ENCODE results near the gene ANKS6.
A peak's percentile ranks its signal among the peaks of the same experiment; 100 is the strongest.

The ANKS6 gene

DNA sequence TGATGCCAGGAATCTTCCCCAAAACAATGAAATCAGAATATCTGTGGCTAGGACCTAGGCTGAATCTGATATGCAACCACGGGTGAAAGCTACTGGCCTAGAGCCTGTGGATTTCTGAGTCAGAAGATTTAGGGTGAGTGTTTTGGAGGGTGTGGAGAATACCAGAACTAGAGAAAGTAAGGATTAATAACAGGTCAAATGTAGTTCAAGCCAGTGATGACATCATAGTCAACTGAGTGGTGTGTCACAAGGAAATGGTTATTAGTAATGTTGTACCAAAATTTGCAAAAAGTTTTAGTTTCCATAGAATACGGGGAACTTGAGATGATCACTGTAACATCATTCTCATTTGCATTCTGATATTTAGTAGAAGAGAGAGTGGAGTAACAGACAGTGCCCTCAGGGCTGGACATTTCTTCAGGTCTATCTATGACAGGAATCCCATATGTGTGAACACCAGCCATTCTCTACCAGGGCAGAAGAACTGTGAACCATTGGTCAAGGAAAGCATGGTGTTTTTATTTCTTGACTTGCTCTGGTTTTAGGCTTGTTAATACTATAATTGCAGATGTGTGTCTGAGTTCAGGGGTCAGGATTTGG, 14.8 kb upstream of the ANKS6 start:
- peak; percentile 85 for DNase-seq (ENCODE audit: low spot score)

DNA sequence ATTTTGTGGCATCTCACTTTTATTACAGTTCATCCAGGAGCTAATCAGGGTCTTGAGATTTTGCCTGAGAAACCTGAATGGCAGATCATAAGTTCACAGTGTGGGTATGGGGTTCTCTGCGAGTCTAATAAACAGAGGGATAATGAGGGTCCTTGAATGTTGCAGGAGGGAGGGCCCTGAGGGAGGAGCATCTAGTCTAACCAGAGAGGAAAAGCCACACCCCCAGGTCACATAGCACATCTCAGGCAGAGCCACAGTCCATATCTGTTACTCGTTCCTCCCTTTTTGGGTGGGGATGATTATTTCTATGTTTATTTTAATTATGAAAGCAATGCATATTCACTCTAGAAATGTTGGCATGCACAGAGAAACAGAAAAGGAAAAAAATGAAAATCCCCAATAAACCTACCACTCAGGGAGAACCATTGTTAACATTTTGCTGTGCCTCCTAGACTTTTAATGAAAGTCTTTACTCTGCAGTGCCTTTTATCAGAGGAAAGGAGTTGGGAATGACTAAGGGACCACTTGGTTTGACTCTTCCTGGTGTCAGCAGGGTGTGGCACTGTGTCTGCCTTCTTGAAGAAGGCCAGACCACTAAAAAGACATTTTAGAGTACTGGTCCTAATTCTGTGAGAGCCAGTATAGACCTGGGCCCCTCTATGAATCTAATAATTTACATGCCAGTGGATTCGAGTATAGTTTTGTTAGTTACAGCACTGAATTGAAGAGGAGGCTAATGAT, 13.9 kb upstream of the ANKS6 start:
- no peak for DNase-seq (ENCODE audit: low spot score)

DNA sequence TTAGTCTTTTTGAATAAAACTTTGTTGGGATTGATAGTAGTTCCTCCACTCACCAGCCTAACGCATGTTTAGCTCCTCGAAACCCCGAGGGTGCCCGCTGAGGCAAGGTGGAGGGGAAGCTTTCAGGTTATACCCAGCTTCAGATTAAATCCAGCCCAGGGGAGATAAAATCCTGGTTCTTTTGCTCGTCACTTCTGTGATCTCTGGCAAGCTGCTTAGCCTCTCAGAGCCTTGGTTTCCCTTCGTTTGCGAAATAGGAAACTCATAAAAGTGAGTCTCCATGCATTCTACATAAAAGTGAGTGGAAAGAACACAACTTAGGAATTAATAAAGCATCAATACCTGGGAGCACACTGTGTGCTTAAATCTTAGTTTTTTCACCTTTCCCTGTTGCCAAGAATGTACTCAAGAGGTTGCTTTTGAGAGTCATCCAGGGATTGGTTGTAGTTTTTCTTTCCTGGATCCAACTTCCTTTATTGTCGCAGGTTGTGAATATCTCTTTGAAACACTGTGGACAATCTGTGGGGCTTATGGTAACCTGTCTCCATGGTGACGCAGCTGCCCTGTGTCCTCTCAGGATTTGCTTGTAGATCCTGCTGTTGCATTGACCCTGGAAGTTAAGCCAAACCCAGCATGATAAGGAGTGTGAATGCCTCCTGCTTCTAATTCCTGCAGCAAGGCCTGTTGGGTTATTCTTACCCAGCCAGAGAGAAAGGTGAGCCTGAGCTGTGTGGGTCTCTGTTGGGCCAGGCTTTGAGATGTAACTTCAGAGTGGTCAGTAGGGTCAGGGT, 13.2 kb upstream of the ANKS6 start:
- no peak for DNase-seq (ENCODE audit: low spot score)

DNA sequence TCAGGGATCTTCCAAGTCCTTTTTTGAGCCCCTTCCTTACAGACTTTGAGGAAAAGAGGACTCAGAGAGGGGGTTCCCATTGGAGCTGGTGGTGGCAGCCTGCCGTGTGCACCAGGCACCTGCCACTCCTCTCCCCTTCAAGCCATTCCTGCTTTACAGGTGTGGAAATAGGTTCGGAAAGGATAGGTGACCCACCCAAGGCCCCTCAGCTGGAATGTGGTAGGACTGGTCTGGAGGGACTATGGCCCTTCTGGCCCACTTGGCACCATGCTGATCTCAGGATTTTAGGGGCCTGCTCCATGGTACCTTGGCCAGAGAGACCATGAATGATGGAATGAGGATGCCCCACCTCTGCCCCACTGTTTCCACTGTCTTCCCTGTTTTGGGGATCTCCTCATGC, 12.5 kb upstream of the ANKS6 start:
- DNase-seq (ENCODE audit: low spot score): no peak

DNA sequence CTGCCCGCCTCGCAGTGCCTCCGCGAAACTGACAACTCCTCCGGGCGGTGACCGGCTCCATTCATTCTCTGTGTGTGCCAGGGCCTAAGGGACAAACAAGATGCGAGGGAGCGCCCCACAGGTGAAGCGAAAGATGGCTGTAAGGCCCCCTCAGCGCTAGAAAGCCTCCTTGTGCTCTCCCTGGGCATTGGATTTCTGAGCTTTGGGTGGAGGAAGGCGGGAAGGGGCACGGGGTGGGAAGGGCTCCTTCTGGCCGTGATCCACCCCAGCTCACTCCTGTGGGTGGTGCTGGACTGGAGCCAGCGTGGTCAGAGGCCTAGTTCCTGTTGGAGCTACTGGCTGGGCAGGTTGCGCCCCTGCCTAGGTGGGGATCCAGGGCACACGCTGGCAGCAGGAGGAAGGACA, 12.1 kb upstream of the ANKS6 start:
- no peak for DNase-seq (ENCODE audit: low spot score)

DNA sequence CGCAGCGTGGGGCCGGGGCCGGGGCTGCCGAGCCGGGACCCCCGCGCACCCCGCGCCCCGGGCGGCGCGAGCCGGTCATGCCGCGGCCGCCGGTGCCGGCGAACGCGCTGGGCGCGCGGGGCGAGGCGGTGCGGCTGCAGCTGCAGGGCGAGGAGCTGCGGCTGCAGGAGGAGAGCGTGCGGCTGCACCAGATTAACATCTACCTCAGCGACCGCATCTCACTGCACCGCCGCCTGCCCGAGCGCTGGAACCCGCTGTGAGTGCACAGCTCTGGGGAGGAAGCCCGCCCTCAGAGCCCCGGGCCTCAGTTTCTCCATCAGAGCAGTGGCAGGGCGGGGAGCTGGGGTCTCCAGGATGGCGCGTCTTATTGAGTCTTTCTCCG, 11.4 kb upstream of the ANKS6 start:
- DNase-seq (ENCODE audit: low spot score): peak; percentile 47

DNA sequence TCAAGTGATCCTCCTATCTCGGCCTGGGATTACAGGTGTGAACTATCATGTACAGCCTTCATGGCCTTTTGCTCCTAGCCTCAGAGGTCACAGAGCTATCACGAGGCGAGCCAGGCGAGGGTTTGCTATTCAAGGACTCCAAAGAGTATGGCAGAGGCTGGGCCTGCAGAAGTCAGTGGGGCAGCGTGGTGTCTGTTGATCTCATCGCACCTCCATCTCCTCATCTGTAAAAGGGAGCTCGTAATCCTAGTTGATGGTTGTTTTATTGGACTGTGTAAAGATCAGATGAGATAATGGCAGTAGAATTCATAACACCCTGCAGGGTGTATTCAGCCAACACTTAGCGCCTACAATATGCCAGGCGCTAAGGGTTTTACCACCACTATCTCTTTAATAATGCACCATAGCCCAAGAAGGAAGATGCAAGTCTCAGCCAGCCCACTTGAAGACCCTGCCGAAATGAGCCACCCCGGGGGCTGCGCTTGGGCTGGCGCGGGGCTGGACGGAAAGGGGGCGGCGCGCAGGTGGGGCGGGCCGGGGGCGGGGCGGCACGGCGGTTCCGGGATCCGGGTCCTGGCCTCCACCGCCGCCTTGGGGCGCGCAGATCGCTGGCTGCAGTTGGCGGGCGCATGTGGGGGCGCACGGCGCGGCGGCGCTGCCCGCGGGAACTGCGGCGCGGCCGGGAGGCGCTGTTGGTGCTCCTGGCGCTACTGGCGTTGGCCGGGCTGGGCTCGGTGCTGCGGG, 10.9 kb upstream of the ANKS6 start, which contains the start of gene GALNT12:
TSS of gene GALNT12 (plus strand) at position 601 of the 744 bp plus-strand sequence. CDS start at position 630, 29 bp downstream.
- peak; percentile 57 for DNase-seq (ENCODE audit: low spot score)

DNA sequence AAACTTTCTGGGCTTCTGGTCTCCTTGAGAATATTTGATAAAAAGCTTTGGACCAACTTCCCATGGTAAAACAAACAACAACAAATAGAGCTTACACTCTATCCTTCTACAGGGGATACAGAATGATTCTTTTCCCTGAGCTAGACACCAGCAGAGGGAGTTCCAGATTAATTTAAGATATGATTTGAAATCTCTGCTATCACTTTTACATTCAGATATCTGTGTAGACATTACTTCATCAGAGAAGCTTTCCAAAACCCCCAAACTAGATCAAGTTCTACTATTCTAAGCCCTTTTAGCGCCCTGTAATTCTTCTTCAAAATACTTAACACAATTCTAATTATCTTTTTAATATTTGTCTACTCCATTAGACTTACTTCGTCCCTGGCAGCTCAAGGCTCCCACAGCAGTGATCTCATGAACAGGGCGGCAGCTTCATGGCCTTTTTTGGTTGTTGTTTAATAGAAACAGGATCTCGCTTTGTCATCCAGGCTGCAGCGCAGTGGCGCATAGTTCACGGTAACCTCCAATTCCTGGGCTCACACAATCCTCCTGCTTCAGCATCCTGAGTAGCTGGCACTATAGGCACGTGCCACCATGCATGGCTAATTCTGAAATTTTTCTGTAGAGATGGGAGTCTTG, 10.2 kb upstream of the ANKS6 start:
- DNase-seq (ENCODE audit: low spot score): no peak

DNA sequence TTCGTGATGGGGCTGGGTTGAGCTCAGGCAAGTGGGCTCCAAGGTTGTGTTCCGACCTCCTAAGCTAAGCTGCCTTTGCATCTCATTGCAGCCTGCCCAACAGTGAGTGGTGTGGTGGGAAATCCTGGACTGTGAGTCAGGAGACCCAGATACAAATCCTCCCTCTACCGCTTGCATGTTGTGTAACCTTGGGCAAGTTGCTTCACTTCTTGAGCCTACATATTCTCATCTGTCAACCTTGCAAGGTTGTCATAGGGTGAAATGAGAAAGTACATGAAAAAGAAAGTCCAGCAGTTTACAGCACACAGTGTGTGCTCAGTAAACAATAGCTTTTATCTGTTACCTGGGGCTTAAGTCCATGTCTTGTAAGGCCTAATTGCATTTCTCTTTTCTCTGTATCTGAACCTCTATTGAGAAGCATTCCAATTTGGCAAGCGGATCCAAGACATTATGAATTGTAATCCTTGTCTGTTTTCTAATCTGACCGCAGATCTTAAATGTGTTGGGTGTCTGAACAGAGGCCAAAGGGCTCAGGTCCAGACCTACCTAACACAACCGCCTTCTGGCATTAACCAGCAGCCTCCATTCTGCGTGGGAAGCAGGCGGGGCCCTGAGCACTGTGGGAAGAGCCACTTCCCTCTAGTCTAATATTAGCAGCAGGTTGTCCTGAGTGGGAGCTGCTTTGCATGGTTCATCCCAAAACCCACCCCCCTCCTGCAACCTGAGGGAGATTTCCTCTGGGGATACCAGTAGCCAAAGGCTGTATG, 9.3 kb upstream of the ANKS6 start:
- no peak for DNase-seq (ENCODE audit: low spot score)

DNA sequence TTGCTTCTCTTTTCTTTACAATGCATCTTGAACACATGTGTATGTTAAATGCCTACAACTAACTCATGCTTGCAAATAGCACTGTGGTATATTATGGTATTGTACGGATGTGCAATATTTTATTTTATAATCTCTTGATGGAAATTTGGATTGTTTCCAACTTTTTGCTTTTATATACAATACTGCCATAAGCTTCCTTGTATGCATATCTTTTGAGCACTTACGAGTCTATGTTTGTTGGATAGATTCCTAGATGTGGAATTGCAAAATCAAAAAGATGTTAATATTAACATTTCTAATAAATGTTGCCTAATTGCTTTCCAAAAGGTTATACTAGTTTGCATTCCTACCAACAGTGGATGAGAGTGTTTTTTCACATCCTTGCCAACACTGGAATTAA, 7.7 kb upstream of the ANKS6 start:
- no peak for DNase-seq (ENCODE audit: low spot score)

DNA sequence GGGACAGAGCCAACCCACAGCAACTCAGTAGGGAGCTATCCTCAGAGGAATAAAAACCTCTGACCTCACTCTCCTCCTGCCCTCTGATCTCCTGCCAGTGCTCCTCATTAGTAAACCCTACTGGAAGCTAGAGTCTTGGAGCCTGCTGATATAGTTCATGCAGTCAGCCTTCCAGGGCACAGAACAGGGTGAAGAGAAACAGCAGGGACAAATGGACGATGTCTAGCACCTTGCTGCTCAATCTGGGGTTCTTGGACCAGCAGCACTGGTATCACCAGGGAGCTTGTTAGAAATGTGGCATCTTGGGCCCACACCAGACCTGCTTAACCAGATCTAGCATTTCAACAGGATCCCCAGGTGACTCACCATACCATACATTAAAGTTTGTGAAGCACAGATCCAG, 5.6 kb upstream of the ANKS6 start:
- no peak for DNase-seq (ENCODE audit: low spot score)

DNA sequence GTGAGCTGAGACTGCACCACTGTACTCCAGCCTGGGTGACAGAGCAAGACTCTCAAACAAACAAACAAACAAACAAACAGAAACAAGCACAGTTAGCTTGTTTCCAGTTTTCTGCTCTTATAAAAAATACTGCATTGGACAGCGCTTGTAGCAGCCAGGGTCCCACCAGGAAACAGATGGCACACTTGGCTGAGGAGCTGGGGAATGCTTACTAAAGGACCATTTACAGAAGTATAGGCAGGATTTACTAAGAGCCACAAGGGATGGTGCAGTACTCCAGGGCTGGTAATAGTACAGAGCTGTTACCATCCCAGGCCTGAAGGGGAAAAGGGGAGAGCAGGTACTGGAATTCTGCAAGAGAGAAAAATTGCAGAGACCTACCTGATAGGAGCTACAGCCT, 5.2 kb upstream of the ANKS6 start:
- no peak for DNase-seq (ENCODE audit: low spot score)

DNA sequence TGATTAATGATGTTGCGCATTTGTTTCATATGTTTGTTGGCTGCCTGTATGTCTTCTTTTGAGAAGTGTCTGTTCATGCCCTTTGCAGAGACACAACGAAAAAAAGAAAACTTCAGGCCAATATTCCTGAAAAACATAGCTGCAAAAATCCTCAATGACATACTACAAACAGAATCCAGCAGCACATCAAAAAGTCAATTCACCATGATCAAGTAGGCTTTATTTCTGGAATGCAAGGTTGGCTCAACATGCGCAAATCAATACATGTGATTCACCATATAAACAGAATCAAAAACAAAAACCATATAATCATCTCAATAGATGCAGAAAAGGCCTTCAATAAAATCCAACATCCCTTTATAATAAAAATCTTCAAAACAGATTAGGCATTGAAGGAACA, 1.9 kb upstream of the ANKS6 start:
- no peak for DNase-seq (ENCODE audit: low spot score)

DNA sequence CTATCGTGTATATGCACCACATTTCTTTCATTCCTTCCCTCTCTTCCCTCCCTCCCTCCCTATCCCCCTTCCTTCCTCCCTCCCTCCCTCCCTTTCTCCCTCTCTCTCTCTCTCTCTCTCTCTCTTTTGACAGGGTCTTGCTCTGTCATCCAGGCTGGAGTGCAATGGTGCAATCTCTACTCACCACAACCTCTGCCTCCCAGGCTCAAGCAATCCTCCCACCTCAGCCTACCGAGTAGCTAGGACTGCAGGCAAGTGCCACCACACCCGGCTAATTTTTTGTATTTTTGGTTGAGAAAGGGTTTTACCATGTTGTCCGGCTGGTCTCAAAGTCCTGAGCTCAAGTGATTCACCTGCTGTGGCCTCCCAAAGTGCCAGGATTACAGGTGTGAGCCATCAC, 1.1 kb upstream of the ANKS6 start:
- DNase-seq (ENCODE audit: low spot score): no peak

DNA sequence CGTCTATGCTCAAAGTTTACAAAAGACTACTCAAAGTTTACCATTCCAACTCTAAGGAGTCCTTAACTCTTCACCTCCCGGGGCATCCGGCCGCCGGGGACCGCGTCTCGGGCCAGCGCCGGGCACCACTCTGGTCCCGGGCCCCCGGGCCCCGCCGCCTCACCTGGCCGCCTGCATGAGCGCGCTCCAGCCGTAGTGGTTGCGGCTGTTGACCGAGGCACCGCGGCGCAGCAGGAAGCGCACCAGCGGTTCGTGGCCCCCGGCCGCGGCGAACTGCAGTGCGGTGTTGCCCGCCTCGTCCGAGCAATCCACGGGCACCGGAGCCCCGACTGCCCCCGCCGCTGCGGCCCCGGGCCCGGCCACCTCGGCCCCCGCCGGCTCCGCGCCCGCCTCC, 388 bp downstream of the ANKS6 start:
- DNase-seq (ENCODE audit: low spot score): peak; percentile 62

DNA sequence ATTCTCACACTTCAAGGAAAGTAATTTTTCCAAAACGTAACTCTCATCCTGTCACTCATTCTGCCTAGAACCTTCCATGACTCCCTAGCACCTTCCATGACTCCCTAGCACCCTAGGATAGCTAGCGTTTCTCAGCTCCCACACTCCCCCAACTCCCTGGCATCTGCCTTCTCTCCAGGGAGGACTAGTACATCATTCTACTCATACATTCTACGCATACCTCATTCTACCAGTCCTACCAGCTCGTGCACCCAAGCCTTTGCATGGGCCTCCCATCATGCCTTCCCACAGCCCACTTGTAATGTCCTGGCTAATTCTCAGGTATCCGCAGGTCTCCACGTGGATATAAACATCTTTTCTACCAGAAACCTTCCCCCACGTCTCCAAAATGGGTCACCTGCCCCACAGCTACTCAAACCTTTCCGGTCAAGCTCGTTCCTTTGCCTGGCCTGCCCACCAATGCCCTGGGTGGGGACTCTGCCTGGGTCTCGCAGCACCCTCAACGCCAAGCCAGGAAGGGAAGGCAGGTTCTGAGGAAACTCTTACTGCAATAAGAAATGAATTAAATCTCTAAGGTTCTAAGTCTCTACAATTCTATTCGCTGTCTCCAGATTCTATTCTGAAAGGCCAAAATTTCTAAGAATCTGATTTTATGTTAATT, 930 bp downstream of the ANKS6 start:
- DNase-seq (ENCODE audit: low spot score): no peak

DNA sequence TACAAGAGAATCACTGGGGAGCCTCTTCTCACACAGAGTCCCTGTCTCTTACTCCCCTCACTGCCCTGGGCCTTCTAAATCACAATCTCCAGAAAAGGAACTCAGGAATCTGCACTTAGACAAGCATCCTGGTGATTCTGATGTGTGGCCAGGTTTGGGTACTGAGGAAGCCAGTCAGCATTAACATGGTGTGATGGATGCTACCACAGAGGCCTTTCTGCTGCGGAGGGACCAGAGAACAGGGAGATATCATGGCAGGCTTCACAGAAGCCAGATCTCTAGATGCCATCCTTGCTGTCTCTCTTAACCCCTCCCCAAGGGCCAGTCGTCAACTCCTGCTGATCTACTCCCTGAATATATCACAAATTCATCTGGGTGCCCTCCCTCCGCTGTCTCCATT, 1.6 kb downstream of the ANKS6 start:
- DNase-seq (ENCODE audit: low spot score): no peak

DNA sequence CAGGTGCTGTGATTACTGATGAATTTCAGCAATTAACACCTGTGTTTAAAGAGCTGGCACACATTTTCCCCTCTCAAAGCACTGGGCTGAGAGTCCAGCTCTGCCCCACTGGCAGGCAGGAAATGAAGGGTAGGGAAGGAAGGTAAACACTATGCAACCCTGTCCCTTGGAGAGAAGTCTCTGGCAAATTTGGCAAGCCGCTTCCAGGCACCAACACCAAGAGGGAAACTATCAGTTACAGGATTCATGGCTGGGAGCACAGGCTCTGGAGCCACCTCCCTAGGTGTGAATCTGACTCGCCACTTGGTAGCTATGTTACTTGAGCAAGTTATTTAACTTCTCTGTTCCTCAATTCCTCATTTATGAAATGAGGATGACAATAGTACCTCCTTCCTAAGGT, 3.3 kb downstream of the ANKS6 start:
- no peak for DNase-seq (ENCODE audit: low spot score)

DNA sequence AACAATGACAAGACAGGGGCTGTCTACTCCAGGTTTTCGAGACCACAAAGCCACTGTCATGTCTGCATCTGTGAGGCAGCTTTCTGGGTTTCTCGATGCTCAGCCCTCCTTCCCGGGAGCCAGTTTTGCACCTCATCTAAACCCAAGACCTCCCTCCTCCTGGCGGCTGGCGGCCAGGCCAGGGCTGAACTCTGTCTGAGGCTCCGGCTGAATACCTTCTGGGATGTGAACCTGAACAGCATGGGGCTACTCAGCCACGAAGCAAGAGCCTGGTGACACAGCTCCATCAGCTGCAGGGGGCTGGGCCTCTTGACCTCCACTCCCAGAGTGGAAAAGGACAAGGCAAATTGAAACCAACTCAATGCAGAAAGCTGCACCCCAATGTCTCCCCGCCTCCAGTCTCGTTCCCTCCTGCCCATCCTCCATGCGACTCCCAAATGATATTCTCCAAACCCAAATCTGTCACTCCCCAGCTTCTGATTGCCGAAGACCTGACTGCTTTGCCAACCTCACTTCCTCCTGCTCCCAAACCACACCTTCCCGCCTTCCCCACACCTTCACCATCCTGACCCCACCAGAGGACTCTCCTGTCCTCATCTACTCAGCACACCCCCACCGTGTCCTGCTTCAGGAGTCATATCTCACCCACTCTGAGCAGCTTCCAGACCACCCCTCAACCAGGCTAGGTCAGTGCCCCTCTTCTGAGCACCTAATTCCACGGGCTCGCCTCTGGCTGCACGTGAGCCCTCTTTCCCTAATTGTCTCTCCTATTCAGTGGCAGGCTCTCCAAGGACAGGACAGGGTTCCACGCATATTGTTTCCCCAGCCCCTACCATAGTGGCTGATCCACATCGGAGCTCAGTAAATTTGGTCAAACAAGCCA, 4.5 kb downstream of the ANKS6 start:
- DNase-seq (ENCODE audit: low spot score): no peak
